Coronary artery (tissue), 2 donors: Measurements from ENCODE around the gene BGN.

Source experiments
- DNase-seq: peaks from one replicate; pipeline ENCODE4 v3.0.0-alpha.2; 2017; ENCODE audit warnings: low spot score
- H3K27ac ChIP-seq, 2 donors: fragments of 200-600 bp; sonication (generic); one replicate each; pipeline ENCODE4 v1.5.1; 2016 to 2019
- H3K4me3 ChIP-seq: fragments of 200-600 bp; sonication (generic); 2 replicates; pipeline ENCODE4 v1.5.1; 2016; ENCODE audit warnings: mild to moderate bottlenecking, moderate library complexity
- TF ChIP-seq, protein P1 (sequence below): fragments of 200-600 bp; sonication (generic); IDR thresholded peaks from one replicate; pipeline ENCODE4 v1.5.1; 2019; ENCODE audit warnings: antibody characterized with exemption

Gene BGN

DNA sequence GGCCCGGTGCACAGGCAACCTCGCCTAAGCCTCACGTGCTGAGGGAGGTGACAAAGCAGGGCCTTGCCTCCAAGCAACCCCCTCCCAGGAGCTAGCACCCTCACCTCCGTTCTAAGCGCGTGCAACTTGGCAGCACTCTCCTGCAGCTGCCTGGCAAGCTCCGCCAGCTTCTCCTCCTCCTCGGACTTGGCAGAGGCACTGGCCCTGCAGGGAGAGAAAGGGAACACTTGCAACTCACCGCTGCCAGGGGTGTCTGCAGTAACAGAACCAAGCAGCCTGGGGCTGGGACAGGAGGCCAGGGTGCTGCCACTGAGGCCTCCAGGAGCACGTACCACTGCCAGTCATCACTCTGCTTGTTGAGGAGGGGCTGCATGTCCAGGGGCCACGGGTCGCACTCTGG, 38.6 kb upstream of the BGN start:
- no peak overlapping the region for H3K4me3 ChIP-seq
- TF ChIP-seq, protein P1, sequence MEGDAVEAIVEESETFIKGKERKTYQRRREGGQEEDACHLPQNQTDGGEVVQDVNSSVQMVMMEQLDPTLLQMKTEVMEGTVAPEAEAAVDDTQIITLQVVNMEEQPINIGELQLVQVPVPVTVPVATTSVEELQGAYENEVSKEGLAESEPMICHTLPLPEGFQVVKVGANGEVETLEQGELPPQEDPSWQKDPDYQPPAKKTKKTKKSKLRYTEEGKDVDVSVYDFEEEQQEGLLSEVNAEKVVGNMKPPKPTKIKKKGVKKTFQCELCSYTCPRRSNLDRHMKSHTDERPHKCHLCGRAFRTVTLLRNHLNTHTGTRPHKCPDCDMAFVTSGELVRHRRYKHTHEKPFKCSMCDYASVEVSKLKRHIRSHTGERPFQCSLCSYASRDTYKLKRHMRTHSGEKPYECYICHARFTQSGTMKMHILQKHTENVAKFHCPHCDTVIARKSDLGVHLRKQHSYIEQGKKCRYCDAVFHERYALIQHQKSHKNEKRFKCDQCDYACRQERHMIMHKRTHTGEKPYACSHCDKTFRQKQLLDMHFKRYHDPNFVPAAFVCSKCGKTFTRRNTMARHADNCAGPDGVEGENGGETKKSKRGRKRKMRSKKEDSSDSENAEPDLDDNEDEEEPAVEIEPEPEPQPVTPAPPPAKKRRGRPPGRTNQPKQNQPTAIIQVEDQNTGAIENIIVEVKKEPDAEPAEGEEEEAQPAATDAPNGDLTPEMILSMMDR = no peak
- DNase-seq = no peak
- no peak overlapping the region for H3K27ac ChIP-seq

DNA sequence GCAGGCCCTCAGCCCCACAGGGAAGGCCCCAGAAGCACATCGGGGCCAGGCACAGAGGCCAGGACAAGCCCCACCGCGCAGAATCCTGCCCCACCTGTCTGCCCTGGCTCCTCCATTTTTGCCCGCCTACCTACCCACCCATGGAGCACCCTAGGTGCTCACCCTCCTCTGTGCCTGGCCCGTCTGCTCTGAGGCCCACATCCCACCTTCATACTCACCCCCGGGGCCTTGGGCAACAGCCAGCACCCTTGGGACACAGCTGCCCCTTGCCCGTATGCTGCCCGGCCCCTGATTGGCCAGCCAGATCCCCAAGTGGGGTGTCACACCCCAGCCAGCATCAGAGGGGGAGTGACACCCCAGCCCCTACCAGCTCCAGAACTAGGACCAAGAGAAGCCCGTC, 38.1 kb upstream of the BGN start:
- DNase-seq = no peak
- H3K27ac ChIP-seq = no peak overlapping the region
- H3K4me3 ChIP-seq = no peak overlapping the region
- TF ChIP-seq, protein P1 = no peak

DNA sequence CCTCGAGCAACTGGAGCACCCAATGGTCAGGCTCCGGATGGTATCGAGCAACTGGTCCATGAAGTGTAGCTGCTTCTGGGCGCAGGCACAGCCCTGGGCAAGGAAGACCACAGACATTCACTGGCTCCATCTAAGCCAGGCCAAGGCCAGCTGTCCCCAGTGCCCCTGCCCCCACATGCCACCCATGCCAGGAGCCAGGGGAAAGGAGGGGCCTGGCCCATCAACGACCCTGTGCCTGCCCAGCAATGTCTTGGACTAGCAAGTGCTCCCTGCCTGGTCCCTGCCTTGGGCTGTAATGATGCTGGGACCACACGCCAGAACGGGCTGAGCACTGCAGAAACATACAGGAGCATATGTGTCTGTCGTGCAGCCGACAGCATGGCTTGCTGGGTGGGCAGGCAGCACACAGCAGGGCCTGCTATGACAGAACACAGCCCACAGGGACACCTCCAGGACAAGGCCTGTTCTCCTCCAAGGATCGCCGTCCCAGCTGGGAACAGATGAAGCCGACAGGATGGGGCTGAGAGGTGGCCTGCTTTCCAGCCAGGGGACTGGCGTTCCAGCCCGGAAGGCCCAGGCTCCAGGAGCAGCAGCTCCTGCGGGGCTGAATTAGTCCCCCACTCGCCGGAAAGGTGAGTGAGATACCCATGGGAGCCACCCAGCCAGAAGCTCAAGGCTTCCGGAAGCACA, 37.5 kb upstream of the BGN start:
- no peak overlapping the region for H3K27ac ChIP-seq
- no peak overlapping the region for H3K4me3 ChIP-seq
- no peak for DNase-seq
- TF ChIP-seq, protein P1 = no peak

DNA sequence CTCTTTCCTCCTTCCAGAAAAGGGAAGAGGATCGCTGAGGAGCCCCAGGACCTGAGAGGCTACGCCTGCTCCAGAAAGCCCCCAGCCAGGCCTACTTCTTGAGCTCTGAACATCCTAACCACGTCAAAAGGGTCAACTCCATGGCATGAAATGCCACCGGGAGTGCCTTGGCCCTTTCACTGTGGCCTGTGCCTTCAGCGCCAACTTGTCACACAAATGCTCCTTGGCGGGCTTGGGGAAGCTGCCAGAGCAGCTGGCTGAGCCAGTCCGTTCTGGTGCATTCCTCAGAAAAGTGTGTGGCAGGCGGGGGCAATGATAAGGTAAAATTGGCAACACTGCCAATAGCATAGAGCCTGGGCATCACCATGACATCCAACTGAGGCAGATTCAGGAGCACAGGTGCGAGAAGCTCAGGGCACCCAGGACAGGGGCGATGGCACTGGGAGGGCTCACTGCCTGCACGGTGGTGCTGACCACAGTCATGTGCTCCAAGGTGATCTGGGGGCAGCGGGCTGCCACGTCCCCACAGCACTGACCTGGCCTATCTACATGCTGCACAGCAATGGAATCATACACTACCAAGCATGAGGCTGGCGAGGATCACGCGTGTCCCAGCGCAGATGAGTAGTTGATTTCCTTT, 36.8 kb upstream of the BGN start:
- H3K4me3 ChIP-seq = no peak overlapping the region
- no peak for DNase-seq
- TF ChIP-seq, protein P1 = no peak
- no peak overlapping the region for H3K27ac ChIP-seq

DNA sequence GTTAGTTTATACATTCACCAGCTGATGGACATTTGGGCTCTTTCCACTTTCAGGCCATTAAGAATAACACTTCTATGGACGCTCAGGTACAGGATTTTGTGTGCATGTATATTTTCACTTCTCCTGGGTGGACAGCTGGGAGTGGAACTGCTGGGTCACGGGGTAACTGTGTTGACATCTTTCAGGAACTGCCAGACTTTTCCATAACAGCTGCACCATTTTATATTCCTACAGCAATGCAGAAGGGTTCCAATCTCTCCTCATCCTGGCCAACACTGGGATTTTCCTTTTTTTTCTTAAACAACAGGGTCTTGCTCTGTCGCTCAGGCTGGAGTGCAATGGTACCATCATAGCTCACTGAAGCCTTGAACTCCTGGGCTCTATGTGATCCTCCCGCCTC, 36.3 kb upstream of the BGN start:
- no peak overlapping the region for H3K27ac ChIP-seq
- no peak for DNase-seq
- TF ChIP-seq, protein P1 = no peak
- no peak overlapping the region for H3K4me3 ChIP-seq

DNA sequence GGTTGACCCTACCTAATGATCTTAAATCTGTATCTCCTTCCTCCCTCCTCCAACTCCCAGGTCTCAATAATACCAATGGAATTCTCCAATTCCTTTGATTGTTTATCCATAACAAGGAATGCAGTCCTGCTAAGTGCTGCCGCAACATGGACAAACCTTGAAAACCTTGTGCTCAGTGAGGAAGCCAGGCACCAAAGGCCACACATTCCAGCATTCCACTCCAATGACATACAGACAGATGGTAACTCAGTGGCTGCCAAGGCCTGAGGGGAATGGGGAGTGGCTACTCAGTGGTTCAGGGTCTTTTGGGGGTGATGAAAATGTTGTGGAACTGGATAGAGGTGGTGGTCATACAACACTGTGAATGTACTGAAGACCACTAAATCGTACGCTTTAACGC, 34.8 kb upstream of the BGN start:
- H3K27ac ChIP-seq = no peak overlapping the region
- no peak for DNase-seq
- no peak overlapping the region for H3K4me3 ChIP-seq
- TF ChIP-seq, protein P1 = no peak

DNA sequence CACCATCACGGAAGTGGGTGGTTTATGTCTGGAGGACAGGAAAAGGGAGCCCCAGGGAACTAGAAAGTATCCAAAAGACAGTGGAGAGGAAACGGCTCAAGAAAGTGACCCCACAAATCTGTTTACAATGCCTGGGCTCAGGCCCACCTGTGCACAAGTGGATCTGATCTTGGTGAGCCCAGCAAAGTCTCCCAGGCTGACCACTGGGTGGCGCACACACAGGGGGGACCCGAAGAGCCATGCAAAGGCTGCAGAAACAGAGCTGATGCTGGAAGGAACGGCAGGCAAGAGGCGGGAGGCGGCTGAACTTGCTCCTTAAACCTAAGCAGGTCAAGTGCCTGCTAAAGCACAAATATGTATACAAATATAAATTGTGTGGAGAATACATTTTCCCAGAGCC, 34.0 kb upstream of the BGN start:
- no peak overlapping the region for H3K4me3 ChIP-seq
- TF ChIP-seq, protein P1 = no peak
- no peak for DNase-seq
- H3K27ac ChIP-seq = no peak overlapping the region
